Measurements from ENCODE around the gene SPTBN1. TPM values are rescaled to one million over a fixed set of nuclear protein-coding genes. Genes with fewer than 3 reads are reported as not detected.

The SPTBN1 gene
- total RNA-seq, 1 donor from 2014 or later: 214 TPM

DNA sequence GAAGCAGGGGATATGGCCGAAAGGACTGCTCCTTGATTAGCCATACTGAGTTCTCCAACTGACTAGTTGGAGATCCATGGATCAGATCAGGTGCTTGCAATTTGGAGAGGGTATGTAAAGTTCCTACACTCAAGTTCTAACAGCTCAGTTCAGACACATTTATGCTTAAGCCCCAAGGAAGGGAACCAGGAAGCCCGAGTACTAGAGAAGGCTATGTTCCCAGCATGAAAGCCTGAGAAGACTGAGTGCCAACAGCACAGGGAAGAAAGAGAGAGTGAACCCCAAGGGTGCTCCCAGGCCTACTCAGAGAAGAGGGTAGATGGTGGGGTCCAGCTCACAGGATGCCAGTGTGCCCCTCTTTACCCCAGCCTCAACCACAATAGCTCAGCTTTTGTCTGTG lies 16.1 kb upstream of the SPTBN1 start:
- Mint-ChIP-seq H3K27me3 (peaks cover 3% of the 10 kb centered on the region), H3K36me3 (no peaks in the 10 kb centered on the region), H3K4me1 (ENCODE audit: unreplicated experiment) (peaks cover 7% of the 10 kb centered on the region), H3K9me3 (peaks cover 9% of the 10 kb centered on the region), H3K27ac (no peak overlapping the region), H3K4me3 (no peak overlapping the region)
- DNase-seq (ENCODE audit: extremely low spot score, unreplicated experiment): no peak
- TF ChIP-seq, protein P1, sequence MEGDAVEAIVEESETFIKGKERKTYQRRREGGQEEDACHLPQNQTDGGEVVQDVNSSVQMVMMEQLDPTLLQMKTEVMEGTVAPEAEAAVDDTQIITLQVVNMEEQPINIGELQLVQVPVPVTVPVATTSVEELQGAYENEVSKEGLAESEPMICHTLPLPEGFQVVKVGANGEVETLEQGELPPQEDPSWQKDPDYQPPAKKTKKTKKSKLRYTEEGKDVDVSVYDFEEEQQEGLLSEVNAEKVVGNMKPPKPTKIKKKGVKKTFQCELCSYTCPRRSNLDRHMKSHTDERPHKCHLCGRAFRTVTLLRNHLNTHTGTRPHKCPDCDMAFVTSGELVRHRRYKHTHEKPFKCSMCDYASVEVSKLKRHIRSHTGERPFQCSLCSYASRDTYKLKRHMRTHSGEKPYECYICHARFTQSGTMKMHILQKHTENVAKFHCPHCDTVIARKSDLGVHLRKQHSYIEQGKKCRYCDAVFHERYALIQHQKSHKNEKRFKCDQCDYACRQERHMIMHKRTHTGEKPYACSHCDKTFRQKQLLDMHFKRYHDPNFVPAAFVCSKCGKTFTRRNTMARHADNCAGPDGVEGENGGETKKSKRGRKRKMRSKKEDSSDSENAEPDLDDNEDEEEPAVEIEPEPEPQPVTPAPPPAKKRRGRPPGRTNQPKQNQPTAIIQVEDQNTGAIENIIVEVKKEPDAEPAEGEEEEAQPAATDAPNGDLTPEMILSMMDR (conservative IDR thresholded peaks at IDR 0.05): no peak

DNA sequence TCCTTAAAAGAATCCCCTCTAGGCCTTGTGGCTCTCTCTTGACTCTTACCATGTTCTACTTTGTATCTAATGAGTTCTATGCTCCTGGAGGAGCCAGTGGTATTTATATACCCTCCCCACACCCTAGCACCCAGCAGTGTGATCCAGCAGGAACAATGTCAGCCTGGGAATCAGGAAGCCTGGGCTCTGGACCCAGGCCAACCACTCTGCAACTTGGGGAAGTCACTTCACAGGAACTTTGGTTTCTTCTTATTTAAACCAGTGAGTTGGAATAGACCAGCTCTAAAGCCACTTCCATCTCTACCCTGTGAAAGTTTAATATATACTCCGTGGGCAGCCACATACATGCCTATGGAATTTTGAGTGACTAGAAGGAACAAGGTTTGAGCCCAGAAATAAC lies 11.6 kb upstream of the SPTBN1 start:
- Mint-ChIP-seq H3K9me3 (peaks cover 5% of the 10 kb centered on the region), H3K36me3 (no peaks in the 10 kb centered on the region), H3K4me1 (ENCODE audit: unreplicated experiment) (peaks cover 5% of the 10 kb centered on the region), H3K4me3 (no peak overlapping the region), H3K27me3 (peaks cover under 1% of the 10 kb centered on the region), H3K27ac (no peak overlapping the region)
- DNase-seq (ENCODE audit: extremely low spot score, unreplicated experiment): no peak
- TF ChIP-seq, protein P1 (conservative IDR thresholded peaks at IDR 0.05): no peak

DNA sequence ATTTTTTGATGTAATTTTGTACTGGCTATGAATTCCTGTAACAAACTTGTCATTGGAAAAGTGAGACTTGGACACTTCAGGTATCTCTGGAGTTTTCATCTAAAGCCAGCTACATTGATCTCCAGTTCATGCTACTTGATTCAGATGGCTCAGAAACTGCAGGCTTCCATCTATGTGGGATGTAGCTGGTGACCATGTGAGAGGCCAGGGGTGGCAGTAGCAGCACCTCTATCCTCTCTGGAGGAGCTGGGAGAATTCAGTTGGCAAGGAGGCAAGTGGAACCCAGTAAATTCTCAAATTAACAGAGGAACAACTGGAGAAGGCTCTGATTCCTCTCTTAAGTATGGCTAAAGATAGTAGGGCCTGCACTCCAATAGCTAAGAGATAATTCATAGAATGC lies 10.0 kb upstream of the SPTBN1 start:
- no peaks in the 10 kb centered on the region for H3K27me3 Mint-ChIP-seq
- no peak overlapping the region for H3K27ac Mint-ChIP-seq
- TF ChIP-seq, protein P1 (conservative IDR thresholded peaks at IDR 0.05): no peak
- no peaks in the 10 kb centered on the region for H3K9me3 Mint-ChIP-seq
- no peak overlapping the region for H3K4me3 Mint-ChIP-seq
- H3K4me1 Mint-ChIP-seq (ENCODE audit: unreplicated experiment): no peaks in the 10 kb centered on the region
- DNase-seq (ENCODE audit: extremely low spot score, unreplicated experiment): no peak
- no peaks in the 10 kb centered on the region for H3K36me3 Mint-ChIP-seq

DNA sequence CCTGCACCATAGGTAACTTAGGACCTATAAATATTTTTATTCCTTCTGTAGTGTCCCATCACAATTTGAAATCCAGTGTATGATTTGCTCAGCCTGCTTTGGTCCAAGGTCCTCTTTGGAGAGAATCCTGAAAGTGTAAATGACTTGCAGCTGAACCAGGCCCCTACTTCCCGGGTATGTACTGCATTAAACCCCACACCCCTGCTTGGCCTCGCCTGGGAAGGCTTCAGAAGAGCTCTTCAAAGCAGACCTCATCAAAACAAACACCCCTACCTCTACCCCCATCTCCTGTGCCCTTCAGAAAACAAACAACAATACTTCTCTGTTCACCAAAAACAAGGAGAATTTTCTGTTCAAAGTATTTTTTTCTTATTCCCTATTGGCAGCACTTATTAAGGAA lies 9.5 kb upstream of the SPTBN1 start:
- Mint-ChIP-seq H3K9me3 (no peaks in the 10 kb centered on the region), H3K27me3 (no peaks in the 10 kb centered on the region), H3K27ac (no peak overlapping the region), H3K4me3 (no peak overlapping the region), H3K36me3 (no peaks in the 10 kb centered on the region), H3K4me1 (ENCODE audit: unreplicated experiment) (no peaks in the 10 kb centered on the region)
- DNase-seq (ENCODE audit: extremely low spot score, unreplicated experiment): no peak
- TF ChIP-seq, protein P1 (conservative IDR thresholded peaks at IDR 0.05): no peak

DNA sequence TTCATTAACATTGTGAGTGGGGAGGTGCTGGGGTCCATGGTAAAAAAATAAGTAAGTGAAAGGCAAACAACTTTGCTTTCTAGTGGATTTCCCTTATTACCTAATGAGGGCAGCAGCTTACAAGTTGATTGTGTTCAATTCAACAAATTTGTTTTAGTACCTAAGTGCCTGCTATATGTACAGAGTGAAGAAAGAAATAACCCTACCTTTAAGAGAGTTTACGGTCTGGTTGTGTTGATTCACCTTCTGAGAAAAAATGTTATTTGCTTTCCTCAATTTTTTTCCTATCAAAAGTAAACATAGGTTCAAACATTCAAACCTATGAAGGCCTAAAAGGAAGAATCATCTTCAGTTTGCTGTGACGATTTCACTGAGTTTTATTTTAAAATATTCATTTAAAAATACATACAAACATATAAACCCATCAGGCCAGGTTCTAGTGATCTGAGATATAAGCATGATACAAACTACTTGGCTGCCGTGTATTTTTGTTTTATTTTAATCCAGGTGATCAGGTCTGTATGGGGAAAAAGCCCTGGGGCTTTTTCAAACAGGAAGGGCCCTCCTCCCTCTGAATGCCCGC lies 1.5 kb upstream of the SPTBN1 start:
- no peak for DNase-seq (ENCODE audit: extremely low spot score, unreplicated experiment)
- Mint-ChIP-seq H3K9me3 (no peaks in the 10 kb centered on the region), H3K4me3 (peak overlapping the region; percentile 89), H3K27me3 (peaks cover 33% of the 10 kb centered on the region), H3K27ac (peak overlapping the region; percentile 88), H3K36me3 (peaks cover 4% of the 10 kb centered on the region), H3K4me1 (ENCODE audit: unreplicated experiment) (peaks cover 16% of the 10 kb centered on the region)
- TF ChIP-seq, protein P1 (conservative IDR thresholded peaks at IDR 0.05): no peak

All from type B pancreatic cell (in vitro differentiated cells).